IMR-90 (cell line): ENCODE results near the gene IKZF4. TPM values are rescaled to one million over a fixed set of nuclear protein-coding genes. Genes with fewer than 3 reads are reported as not detected.

Source experiments
- ATAC-seq: fragments of 200-7000 bp; cut with Tn5 transposase; 2 replicates; pipeline ENCODE4 v1.9.1; 2020; ENCODE audit warnings: low read depth, mild to moderate bottlenecking, moderate library complexity
- BruUV-seq: library from RNA; stranded (reverse); fragments of 400-500 nt; replicated peaks from 2 replicates; lab custom pipeline; 2021; lab: Mats Ljungman, UMichigan
- CTCF ChIA-PET: fragments of 300-600 bp; formaldehyde crosslinking; extraction: SDS; loops from one replicate; lab custom pipeline; 2021; ENCODE audit warnings: antibody characterized with exemption; lab: Yijun Ruan, JAX
- POLR2A ChIA-PET: fragments of 300-600 bp; sonication (Branson Sonifier 250); formaldehyde crosslinking; loops from one replicate; lab custom pipeline; 2022; ENCODE audit warnings: antibody characterized with exemption; ENCODE audit not compliant: unreplicated experiment; lab: Charles Lee
- DNase-seq: peaks from one replicate; pipeline ENCODE4 v3.0.0; 2013
- H2AFZ ChIP-seq: replicated peaks from 2 replicates; pipeline ENCODE3; 2013; ENCODE audit warnings: low read length, mild to moderate bottlenecking; ENCODE audit not compliant: poor library complexity
- H2AK5ac ChIP-seq: 2 replicates; pipeline ENCODE4 v1.6.1; 2013; ENCODE audit warnings: low read depth, low read length, inconsistent platforms
- H2AK9ac ChIP-seq: replicated peaks from 2 replicates; pipeline ENCODE3; 2013; ENCODE audit warnings: mild to moderate bottlenecking, low read depth, low read length, moderate library complexity; ENCODE audit not compliant: poor library complexity
- H2BK120ac ChIP-seq: 2 replicates; pipeline ENCODE4 v1.6.1; 2013; ENCODE audit warnings: low read depth, low read length, inconsistent platforms
- H2BK15ac ChIP-seq: 3 replicates; pipeline ENCODE4 v1.6.1; 2013; ENCODE audit warnings: low read depth, low read length, inconsistent platforms
- H2BK20ac ChIP-seq: 2 replicates; pipeline ENCODE4 v1.6.1; 2013; ENCODE audit warnings: low read depth, mild to moderate bottlenecking, inconsistent platforms, low read length, moderate library complexity
- H2BK5ac ChIP-seq: 2 replicates; pipeline ENCODE4 v1.6.1; 2013; ENCODE audit warnings: mild to moderate bottlenecking, low read depth, low read length, inconsistent platforms; ENCODE audit not compliant: poor library complexity, severe bottlenecking
- H3K14ac ChIP-seq: replicated peaks from 2 replicates; pipeline ENCODE4 v1.6.1; 2013; ENCODE audit warnings: low read depth, low read length, inconsistent platforms
- H3K18ac ChIP-seq: 2 replicates; pipeline ENCODE4 v1.6.1; 2013; ENCODE audit warnings: low read depth, low read length, control low read depth
- H3K23ac ChIP-seq: 2 replicates; pipeline ENCODE4 v1.6.1; 2013; ENCODE audit warnings: low read depth, low read length, inconsistent platforms
- H3K27ac ChIP-seq: 2 replicates; pipeline ENCODE4 v1.5.1; 2013; ENCODE audit warnings: mild to moderate bottlenecking, control low read depth, low read length; ENCODE audit not compliant: insufficient read depth
- H3K27me3 ChIP-seq: 2 replicates; pipeline ENCODE4 v1.6.1; 2013; ENCODE audit warnings: low read length; ENCODE audit not compliant: control insufficient read depth, insufficient read depth
- H3K36me3 ChIP-seq: 2 replicates; pipeline ENCODE4 v1.6.1; 2013; ENCODE audit warnings: low read length, mixed read lengths; ENCODE audit not compliant: control insufficient read depth, insufficient read depth
- H3K4ac ChIP-seq: 2 replicates; pipeline ENCODE4 v1.6.1; 2013; ENCODE audit warnings: low read depth, low read length, inconsistent platforms
- H3K4me1 ChIP-seq: 2 replicates; pipeline ENCODE4 v1.6.1; 2013; ENCODE audit warnings: low read length, mixed read lengths; ENCODE audit not compliant: control insufficient read depth, insufficient read depth
- H3K4me2 ChIP-seq: 2 replicates; pipeline ENCODE4 v1.6.1; 2013; ENCODE audit warnings: low read depth, mild to moderate bottlenecking, control low read depth, low read length, moderate library complexity
- H3K4me3 ChIP-seq: 2 replicates; pipeline ENCODE4 v1.5.1; 2013; ENCODE audit warnings: low read depth, mild to moderate bottlenecking, control low read depth, low read length, moderate library complexity; ENCODE audit not compliant: insufficient read depth
- H3K56ac ChIP-seq: 2 replicates; pipeline ENCODE4 v1.6.1; 2013; ENCODE audit warnings: low read length, inconsistent platforms; ENCODE audit not compliant: insufficient read depth; ENCODE audit errors: extremely low read depth
- H3K79me1 ChIP-seq, 2 experiments: 2 replicates each; pipeline ENCODE4 v1.6.1; 2013; ENCODE audit warnings: low read length in 2 of 2, inconsistent platforms in 1 of 2, low read depth in 1 of 2
- H3K9ac ChIP-seq: 2 replicates; pipeline ENCODE4 v1.6.1; 2013; ENCODE audit warnings: low read depth, low read length, control low read depth
- H3K9me1 ChIP-seq: 2 replicates; pipeline ENCODE4 v1.6.1; 2013; ENCODE audit warnings: low read length, inconsistent platforms; ENCODE audit not compliant: insufficient read depth
- H3K9me3 ChIP-seq: 2 replicates; pipeline ENCODE4 v1.6.1; 2013; ENCODE audit warnings: low read length; ENCODE audit not compliant: control insufficient read depth, insufficient read depth
- H4K20me1 ChIP-seq: 2 replicates; pipeline ENCODE4 v1.6.1; 2013; ENCODE audit warnings: low read length, inconsistent platforms; ENCODE audit not compliant: insufficient read depth
- H4K5ac ChIP-seq: 2 replicates; pipeline ENCODE4 v1.6.1; 2013; ENCODE audit warnings: mild to moderate bottlenecking, low read depth, low read length, control low read depth
- H4K8ac ChIP-seq, 2 experiments: 2 replicates each; pipeline ENCODE4 v1.6.1; 2013; ENCODE audit warnings: low read depth in 2 of 2, low read length in 2 of 2, control low read depth in 1 of 2, inconsistent platforms in 1 of 2
- H4K91ac ChIP-seq: 2 replicates; pipeline ENCODE4 v1.6.1; 2013; ENCODE audit warnings: low read depth, low read length, inconsistent platforms; ENCODE audit not compliant: insufficient read depth
- NFE2L2 ChIP-seq: fragments of 150-350 bp; IDR thresholded peaks from 2 replicates; pipeline ENCODE4 v1.6.1; 2016; ENCODE audit warnings: low read depth, mild to moderate bottlenecking, low read length
- WGBS, 2 experiments: methylation state at CpG; one replicate each; pipeline versions ENCODE4 v1.1.5 to v1.1.7; 2013; ENCODE audit warnings: missing lambda C conversion rate in 2 of 2; ENCODE audit not compliant: insufficient read length in 1 of 2; ENCODE audit errors: extremely low coverage in 2 of 2; 5-methylcytosine and 5-hydroxymethylcytosine counted together
- dilution Hi-C: fragments of 300-500 bp; cut with HindIII; formaldehyde crosslinking; loops from one replicate; pipeline ENCODE4 v1.14.3; 2018; ENCODE audit warnings: low sequenced_read_pairs; ENCODE audit not compliant: unreplicated experiment
- in situ Hi-C: fragments of 300-500 bp; cut with MboI; formaldehyde crosslinking; loops from 3 replicates; pipeline ENCODE4 v1.14.3; 2019; ENCODE audit warnings: low sequenced_read_pairs, inconsistent platforms, mixed read lengths
- intact Hi-C: fragments of 100-400 bp; cut with micrococcal nuclease; formaldehyde crosslinking; loops from 2 replicates; pipeline ENCODE4 v1.10.0; 2022
- polyA plus RNA-seq, 3 experiments: library from polyadenylated mRNA; depleted of rRNA; stranded (reverse); fragments of >200 nt; gene quantifications; 2 replicates each; pipeline ENCODE4 v1.2.3, GENCODE V29; 2012; ENCODE audit warnings: low replicate concordance in 1 of 3
- total RNA-seq: library from RNA; depleted of rRNA; stranded (reverse); fragments of >200 nt; gene quantifications from 2 replicates; pipeline ENCODE4 v1.2.3, GENCODE V29; 2012

Gene IKZF4
- total and polyA plus RNA-seq, 2 of the 4 experiments (the other 2 are of a cell fraction), result 1.8 to 7.1 TPM

DNA sequence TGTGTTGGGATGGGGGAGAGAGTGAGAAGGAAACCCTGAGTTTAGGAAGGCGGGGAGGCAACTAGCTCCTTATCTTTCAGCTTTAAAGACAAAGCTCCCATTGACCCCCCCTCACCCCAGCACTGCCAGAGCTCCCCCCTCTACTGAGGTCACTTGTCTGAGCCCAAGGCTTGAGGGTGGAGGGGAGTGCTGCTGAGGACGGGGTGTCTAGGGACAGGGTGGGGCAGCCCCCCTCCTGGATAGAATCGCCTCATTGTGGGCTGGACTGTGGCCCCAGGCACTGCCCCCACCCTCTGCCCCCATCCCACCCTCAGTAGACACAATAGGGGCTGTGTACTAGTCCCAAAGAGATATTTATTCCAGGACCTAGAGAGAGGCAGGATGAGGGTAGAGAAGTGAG is 62.1 kb downstream of the IKZF4 start:
- CTCF ChIA-PET, result no interaction called here
- ATAC-seq, result no peak

More for the DNA sequence above, 62.1 kb downstream of the IKZF4 start:
- dilution Hi-C loops, result no loop called here
- no peak overlapping the region for H3K4me2 ChIP-seq
- no peak overlapping the region for H4K8ac ChIP-seq
- no peak overlapping the region for H4K91ac ChIP-seq
- peaks cover 4% of the 10 kb centered on the region; the same call in 1 of the 2 replicates for H3K4me1 ChIP-seq
- H2BK5ac ChIP-seq, result no peak overlapping the region
- intact Hi-C loops, result no loop called here
- in situ Hi-C loops, result no loop called here
- no peak overlapping the region for H2AK5ac ChIP-seq
- H2BK15ac ChIP-seq, result no peak overlapping the region
- no peak overlapping the region for H2AK9ac ChIP-seq
- no CpG with 5 or more reads among the region's 3 CpGs for WGBS, 2 experiments
- no peak overlapping the region for H2AFZ ChIP-seq
- H3K27me3 ChIP-seq, result peaks cover 40% of the 10 kb centered on the region
- H3K79me1 ChIP-seq, result no peaks in the 10 kb centered on the region
- no peak overlapping the region for H3K27ac ChIP-seq
- no peaks in the 10 kb centered on the region for H3K36me3 ChIP-seq
- no peak for DNase-seq
- no peak overlapping the region for H3K4me3 ChIP-seq
- no TSS peak for BruUV-seq
- H3K18ac ChIP-seq, result no peak overlapping the region
- H4K5ac ChIP-seq, result no peak overlapping the region
- 0 out of 2 replicates have a peak, but pooled peaks cover 3% of the 10 kb centered on the region for H3K9me1 ChIP-seq
- no peak overlapping the region for H3K4ac ChIP-seq
- no peak overlapping the region for H3K9ac ChIP-seq
- TF ChIP-seq NFE2L2, result no peak
- H2BK120ac ChIP-seq, result no peak overlapping the region
- H3K56ac ChIP-seq, result no peak overlapping the region
- H2BK20ac ChIP-seq, result no peak overlapping the region
- H3K9me3 ChIP-seq, result no peaks in the 10 kb centered on the region
- POLR2A ChIA-PET, result no interaction called here
- H3K23ac ChIP-seq, result no peak overlapping the region
- H3K14ac ChIP-seq, result no peak overlapping the region
- H4K20me1 ChIP-seq, result no peaks in the 10 kb centered on the region; the same call in 1 of the 2 replicates
